Colonic mucosa (tissue), 4 donors: ENCODE data around the gene LRRFIP1. TPM values are rescaled to one million over a fixed set of nuclear protein-coding genes. Genes with fewer than 3 reads are reported as not detected.

Source experiments
- DNase-seq: peaks from one replicate; pipeline ENCODE4 v3.0.0-alpha.2; 2020
- H3K27ac ChIP-seq: fragments of 200-600 bp; one replicate; pipeline ENCODE4 v1.8.0; 2021
- H3K27me3 ChIP-seq: fragments of 200-600 bp; one replicate; pipeline ENCODE4 v1.8.0; 2021
- H3K36me3 ChIP-seq: fragments of 200-600 bp; one replicate; pipeline ENCODE4 v1.8.0; 2021
- H3K4me1 ChIP-seq: fragments of 200-600 bp; one replicate; pipeline ENCODE4 v1.8.0; 2021; ENCODE audit warnings: mild to moderate bottlenecking
- H3K4me3 ChIP-seq: fragments of 200-600 bp; one replicate; pipeline ENCODE4 v1.8.0; 2021
- H3K9ac ChIP-seq, 2 donors: one replicate each; pipeline ENCODE4 v1.7.0; 2013; ENCODE audit warnings: control low read depth in 2 of 2, low read depth in 2 of 2, low read length in 2 of 2
- H3K9me3 ChIP-seq: fragments of 200-600 bp; one replicate; pipeline ENCODE4 v1.8.0; 2021
- CTCF ChIP-seq: fragments of 200-600 bp; IDR thresholded peaks from one replicate; pipeline ENCODE4 v1.8.0; 2022; ENCODE audit warnings: antibody characterized with exemption, mild to moderate bottlenecking
- intact Hi-C: fragments of 100-400 bp; cut with DNase I; formaldehyde crosslinking; loops from one replicate; pipeline ENCODE4 v1.14.1; 2022
- total RNA-seq, 2 donors: library from RNA; stranded (reverse); fragmentation: NEBNext Ultra II Directional in 1 of 2; extraction: Animal tissue kit (Norgen Biotek cat#: 25700) in 1 of 2; gene quantifications; one replicate each; pipeline ENCODE4 v1.2.1, GENCODE V29; 2021
- donor health status: healthy.
- donor health status: DM: no; HTN: no; CAD: no.
- donor health status: DM: no; HTN: no; CAD: no.

Gene LRRFIP1
- total RNA-seq, 2 donors from 2014 or later, result 114 to 133 TPM

DNA sequence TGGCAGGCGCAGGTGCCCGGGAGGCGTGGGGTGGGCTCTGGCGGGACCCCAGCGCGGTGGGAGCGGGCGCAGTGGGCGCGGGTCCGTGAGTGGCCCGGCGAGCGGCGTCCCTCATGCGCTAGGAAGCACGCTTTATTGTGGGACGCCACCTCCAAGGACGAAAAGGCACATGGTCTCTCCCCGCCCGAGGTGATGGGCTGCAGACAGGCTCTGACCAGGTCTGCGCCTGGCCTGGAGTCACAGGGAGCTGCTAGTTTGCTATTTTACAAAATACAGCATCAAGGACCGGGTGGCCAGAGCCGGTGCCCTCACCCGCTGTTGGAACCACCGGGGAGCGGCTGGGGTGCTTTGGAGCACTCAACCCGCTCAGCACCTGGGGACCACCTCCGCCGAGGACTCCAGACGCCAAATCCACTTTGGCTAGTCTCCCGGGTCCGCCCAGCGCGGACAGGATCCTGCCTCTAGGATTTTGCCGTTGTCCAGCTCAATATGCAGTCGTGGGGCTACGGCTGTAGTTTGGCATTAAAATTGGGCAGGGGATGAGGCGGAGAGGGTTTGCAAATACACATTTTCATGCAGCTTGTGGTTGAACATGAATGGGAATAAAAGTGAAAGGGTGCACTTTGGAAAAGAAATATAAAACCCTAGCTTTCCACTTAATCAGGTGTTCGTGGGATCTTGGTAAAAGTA lies 65.4 kb downstream of the LRRFIP1 start:
- no peak for TF ChIP-seq CTCF
- H3K4me1 ChIP-seq, result peaks cover 30% of the 10 kb centered on the region
- no peaks in the 10 kb centered on the region for H3K9me3 ChIP-seq
- H3K36me3 ChIP-seq, result no peaks in the 10 kb centered on the region
- intact Hi-C loops, result no loop called here
- peak overlapping the region; percentile 98 for H3K27ac ChIP-seq
- no peaks in the 10 kb centered on the region for H3K27me3 ChIP-seq
- peak overlapping the region; percentile 96 for H3K4me3 ChIP-seq
- peak overlapping the region; percentile 97 to 99 for H3K9ac ChIP-seq
- no peak for DNase-seq

DNA sequence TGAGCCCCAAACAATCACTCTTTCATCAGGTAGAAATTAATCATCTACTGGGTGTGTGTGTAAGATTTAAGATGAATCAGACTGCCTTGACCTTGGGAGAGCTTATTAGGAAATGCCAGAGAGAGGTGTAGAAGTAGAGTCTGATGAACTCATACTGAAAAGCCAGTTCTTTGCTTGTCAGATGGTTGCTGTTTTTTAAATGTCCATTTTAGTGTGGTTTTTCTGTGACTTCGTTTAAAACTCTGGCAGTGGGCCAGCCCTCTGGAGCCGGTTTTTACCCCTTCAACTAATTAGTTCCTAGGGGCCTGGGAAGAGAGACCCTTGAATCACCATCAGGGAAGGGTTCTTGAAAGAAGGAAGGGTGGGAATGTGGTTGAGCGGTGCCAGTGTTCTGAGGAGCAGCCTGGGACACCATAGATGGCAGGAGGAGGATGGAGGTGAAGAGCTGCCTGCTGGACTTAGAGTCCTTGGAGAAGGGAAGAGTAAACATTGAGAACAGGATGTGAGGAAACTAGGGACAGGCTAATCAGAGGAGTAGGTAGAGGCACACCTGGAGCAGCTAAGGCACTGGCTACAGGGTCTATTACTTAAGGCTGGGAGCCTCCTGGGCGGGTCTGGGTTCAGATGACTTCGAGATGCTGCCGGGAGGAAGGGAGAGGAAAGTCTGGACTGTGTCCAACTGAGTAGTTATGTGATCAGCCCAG lies 66.1 kb downstream of the LRRFIP1 start:
- DNase-seq, result peak; percentile 54
- Histone ChIP-seq H3K27ac (peak overlapping the region; percentile 98), H3K9me3 (no peaks in the 10 kb centered on the region), H3K9ac (peak overlapping the region; percentile 97 to 99), H3K27me3 (no peaks in the 10 kb centered on the region), H3K36me3 (no peaks in the 10 kb centered on the region), H3K4me3 (peak overlapping the region; percentile 96), H3K4me1 (peaks cover 27% of the 10 kb centered on the region)
- intact Hi-C loops, result no loop called here
- no peak for TF ChIP-seq CTCF

DNA sequence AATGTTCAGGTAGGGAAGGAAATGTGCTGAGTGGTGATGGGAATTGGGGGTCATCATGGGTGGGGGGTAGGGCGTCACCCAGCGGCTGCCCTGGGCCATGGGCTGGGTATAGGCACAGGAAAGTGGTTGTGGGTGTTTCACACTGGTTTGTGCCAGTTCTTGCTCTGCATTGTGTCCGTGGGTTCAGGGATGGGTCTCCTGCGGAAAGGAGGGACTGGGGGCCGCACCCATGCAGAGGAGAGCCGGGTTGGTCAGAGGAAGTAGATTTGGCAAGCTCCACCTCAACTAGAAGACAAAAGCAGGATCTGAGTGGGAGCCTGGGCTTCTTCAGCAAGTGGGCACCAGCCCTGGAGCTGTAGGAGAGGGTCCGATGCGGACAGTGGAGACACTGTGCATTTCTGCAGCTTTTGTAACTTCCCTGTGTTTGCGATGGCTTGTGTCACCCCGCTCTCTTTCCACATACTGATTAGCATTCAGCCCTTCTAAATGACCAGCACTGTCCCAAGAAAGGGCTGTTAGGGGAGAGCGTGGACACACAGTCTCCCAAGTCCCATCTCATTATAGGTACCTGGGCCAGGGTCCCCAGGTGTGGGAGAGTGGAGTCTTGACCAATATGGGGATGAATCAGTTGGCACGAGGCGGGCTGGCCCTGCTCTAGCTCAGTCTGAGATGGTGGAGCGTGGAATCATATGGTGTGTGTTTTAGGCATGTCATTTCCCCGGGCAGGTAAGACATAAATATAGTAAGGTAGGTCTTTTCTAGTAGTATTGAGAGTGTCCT lies 67.2 kb downstream of the LRRFIP1 start:
- no peaks in the 10 kb centered on the region for H3K36me3 ChIP-seq
- H3K27me3 ChIP-seq, result no peaks in the 10 kb centered on the region
- H3K27ac ChIP-seq, result peak overlapping the region; percentile 98
- DNase-seq, result no peak
- peak overlapping the region; percentile 96 for H3K4me3 ChIP-seq
- no peaks in the 10 kb centered on the region for H3K9me3 ChIP-seq
- peaks cover 26% of the 10 kb centered on the region for H3K4me1 ChIP-seq
- no peak for TF ChIP-seq CTCF
- intact Hi-C loops, result no loop called here
- peak overlapping the region; percentile 19 to 99 for H3K9ac ChIP-seq

DNA sequence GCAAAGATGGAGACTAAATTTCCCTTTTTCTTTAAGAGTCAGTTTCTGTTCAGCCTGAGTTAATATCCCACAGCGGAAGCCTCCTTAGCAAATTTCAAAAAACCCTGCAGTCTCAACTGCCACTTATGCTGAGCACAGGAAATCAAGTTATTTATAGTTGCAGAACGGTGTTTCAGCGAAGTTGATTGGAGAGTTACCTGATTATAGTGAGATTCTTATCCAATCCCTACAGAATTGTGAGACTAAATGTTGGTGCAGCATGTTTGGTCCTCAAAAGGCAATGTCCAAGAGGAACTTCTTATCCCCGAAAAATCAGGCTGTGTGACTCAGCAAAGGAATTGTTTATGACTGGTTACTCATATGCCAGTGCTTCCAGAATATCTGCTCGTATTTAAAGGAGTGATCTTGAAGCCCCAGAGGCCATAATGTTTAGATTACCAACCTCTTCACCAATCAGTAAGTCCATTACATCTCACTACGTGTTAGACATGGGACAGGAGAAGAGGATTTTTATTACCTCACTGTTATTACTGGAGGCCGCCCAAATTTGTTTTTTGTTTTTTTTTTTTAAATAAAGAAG lies 67.9 kb downstream of the LRRFIP1 start:
- H3K9ac ChIP-seq, result peak overlapping the region in 1 of 2 donors; percentile 99

More for the DNA sequence above, 67.9 kb downstream of the LRRFIP1 start:
- peak; percentile 51 for DNase-seq
- peaks cover 26% of the 10 kb centered on the region for H3K4me1 ChIP-seq
- H3K36me3 ChIP-seq, result no peaks in the 10 kb centered on the region
- intact Hi-C loops, result no loop called here
- no peaks in the 10 kb centered on the region for H3K9me3 ChIP-seq
- no peaks in the 10 kb centered on the region for H3K27me3 ChIP-seq
- H3K4me3 ChIP-seq, result no peak overlapping the region
- no peak for TF ChIP-seq CTCF
- H3K27ac ChIP-seq, result peak overlapping the region; percentile 98
